WERI-Rb-1 (cell line): Measurements from ENCODE around the gene RBBP6.

Experiments used
- DNase-seq: peaks from one replicate; pipeline ENCODE4 v3.0.0-alpha.2; 2020
- H3K27ac ChIP-seq: fragments of 250-450 bp; sonication (Bioruptor Pico); 2 replicates; pipeline ENCODE4 v1.5.1; 2020; ENCODE audit warnings: mild to moderate bottlenecking, moderate library complexity
- H3K27me3 ChIP-seq: fragments of 250-450 bp; sonication (Bioruptor Pico); 2 replicates; pipeline ENCODE4 v1.5.1; 2021; ENCODE audit warnings: mild to moderate bottlenecking, low read depth, moderate library complexity; ENCODE audit not compliant: insufficient read depth, severe bottlenecking
- H3K36me3 ChIP-seq: fragments of 250-450 bp; sonication (Bioruptor Pico); 2 replicates; pipeline ENCODE4 v1.5.1; 2020; ENCODE audit warnings: mild to moderate bottlenecking, moderate library complexity
- H3K4me3 ChIP-seq: 2 replicates; pipeline ENCODE4 v1.5.1; 2011; ENCODE audit warnings: low read depth, mild to moderate bottlenecking, control low read depth, low read length
- H3K9me3 ChIP-seq: fragments of 250-450 bp; sonication (Bioruptor Pico); 2 replicates; pipeline ENCODE4 v1.5.1; 2021; ENCODE audit warnings: mild to moderate bottlenecking, moderate library complexity; ENCODE audit not compliant: severe bottlenecking
- TF ChIP-seq, protein P1 (sequence below): IDR thresholded peaks from 2 replicates; pipeline ENCODE4 v1.5.1; 2011; ENCODE audit warnings: low read depth, mild to moderate bottlenecking, control low read depth, inconsistent platforms, low read length

RBBP6 gene

DNA sequence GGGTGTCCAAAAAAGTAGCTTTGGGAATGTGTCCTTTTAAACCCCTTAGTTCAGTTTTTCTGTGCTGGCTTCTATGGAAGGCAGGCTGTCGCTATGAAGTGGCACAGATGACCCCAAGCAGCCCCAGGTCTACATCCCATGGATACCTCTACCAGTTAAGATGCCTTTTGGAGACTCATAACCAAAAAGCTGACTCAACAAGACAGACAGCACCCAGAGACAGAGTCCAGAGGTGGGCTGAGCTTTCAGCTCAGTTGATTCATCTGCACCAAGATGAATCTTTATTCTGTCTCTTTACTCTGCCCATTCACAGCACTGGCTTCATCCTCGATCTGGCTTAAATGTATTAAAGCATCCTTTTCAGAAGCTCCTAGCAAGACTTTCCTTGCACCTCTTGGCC is 29.8 kb upstream of the RBBP6 start:
- TF ChIP-seq, protein P1, sequence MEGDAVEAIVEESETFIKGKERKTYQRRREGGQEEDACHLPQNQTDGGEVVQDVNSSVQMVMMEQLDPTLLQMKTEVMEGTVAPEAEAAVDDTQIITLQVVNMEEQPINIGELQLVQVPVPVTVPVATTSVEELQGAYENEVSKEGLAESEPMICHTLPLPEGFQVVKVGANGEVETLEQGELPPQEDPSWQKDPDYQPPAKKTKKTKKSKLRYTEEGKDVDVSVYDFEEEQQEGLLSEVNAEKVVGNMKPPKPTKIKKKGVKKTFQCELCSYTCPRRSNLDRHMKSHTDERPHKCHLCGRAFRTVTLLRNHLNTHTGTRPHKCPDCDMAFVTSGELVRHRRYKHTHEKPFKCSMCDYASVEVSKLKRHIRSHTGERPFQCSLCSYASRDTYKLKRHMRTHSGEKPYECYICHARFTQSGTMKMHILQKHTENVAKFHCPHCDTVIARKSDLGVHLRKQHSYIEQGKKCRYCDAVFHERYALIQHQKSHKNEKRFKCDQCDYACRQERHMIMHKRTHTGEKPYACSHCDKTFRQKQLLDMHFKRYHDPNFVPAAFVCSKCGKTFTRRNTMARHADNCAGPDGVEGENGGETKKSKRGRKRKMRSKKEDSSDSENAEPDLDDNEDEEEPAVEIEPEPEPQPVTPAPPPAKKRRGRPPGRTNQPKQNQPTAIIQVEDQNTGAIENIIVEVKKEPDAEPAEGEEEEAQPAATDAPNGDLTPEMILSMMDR = no peak
- Histone ChIP-seq H3K27me3 (no peaks in the 10 kb centered on the region), H3K4me3 (no peak overlapping the region), H3K36me3 (no peaks in the 10 kb centered on the region), H3K27ac (no peak overlapping the region), H3K9me3 (peaks cover 11% of the 10 kb centered on the region)
- DNase-seq = no peak

- peaks cover 11% of the 10 kb centered on the region for H3K9me3 ChIP-seq
- no peak for DNase-seq
- H3K27ac ChIP-seq = no peak overlapping the region
- no peaks in the 10 kb centered on the region for H3K27me3 ChIP-seq
- TF ChIP-seq, protein P1 = no peak
- no peak overlapping the region for H3K4me3 ChIP-seq
- no peaks in the 10 kb centered on the region for H3K36me3 ChIP-seq
Measured at GRCh38 chr16:24511174-24511573, 28.2 kb upstream of the RBBP6 start.

DNA sequence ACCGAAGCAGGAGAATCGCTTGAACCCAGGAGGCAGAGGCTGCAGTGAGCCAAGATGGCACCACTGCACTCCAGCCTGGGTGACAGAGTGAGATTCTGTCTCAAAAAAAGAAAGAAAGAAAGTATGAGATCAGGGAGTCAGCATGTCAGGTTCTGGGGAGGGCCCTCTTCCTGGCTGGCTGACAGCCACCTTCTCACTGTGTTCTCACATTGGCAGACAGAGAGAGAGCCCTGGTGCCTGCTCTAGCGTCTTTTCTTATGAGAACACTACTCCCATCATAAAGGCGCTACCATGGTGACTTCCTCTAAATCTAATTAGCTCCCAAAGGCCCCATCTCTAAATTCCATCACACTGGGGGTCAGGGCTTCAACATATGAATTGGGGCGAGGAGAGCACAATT is 27.6 kb upstream of the RBBP6 start:
- no peaks in the 10 kb centered on the region for H3K36me3 ChIP-seq
- H3K27me3 ChIP-seq = no peaks in the 10 kb centered on the region
- H3K27ac ChIP-seq = no peak overlapping the region
- H3K9me3 ChIP-seq = peaks cover 9% of the 10 kb centered on the region
- H3K4me3 ChIP-seq = no peak overlapping the region
- TF ChIP-seq, protein P1 = no peak
- no peak for DNase-seq

- no peak for DNase-seq
- Histone ChIP-seq H3K9me3 (no peaks in the 10 kb centered on the region), H3K36me3 (no peaks in the 10 kb centered on the region), H3K27me3 (no peaks in the 10 kb centered on the region), H3K27ac (no peak overlapping the region), H3K4me3 (no peak overlapping the region)
- TF ChIP-seq, protein P1 = no peak
Measured at GRCh38 chr16:24514096-24514495, 25.3 kb upstream of the RBBP6 start.

DNA sequence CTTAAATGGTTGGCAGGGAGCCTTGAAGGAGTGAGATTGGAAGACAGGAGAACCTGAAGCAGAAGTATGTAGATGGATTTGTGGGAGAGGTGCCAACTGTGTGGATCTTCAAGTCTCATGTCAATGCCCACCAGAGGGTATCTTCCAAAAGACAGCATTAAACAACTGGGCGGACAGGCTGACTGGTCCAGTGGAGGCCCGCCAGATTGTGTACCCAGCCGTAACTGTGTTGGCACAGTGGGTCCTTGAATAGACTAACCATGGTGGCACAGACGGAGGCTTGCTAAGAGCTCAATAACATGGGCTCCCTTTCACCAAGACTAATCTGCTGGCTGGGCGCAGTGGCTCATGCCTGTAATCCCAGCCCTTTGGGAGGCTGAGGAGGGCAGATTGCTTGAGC is 24.2 kb upstream of the RBBP6 start:
- Histone ChIP-seq H3K36me3 (no peaks in the 10 kb centered on the region), H3K27ac (no peak overlapping the region), H3K9me3 (no peaks in the 10 kb centered on the region), H3K27me3 (no peaks in the 10 kb centered on the region), H3K4me3 (no peak overlapping the region)
- no peak for DNase-seq
- TF ChIP-seq, protein P1 = no peak

DNA sequence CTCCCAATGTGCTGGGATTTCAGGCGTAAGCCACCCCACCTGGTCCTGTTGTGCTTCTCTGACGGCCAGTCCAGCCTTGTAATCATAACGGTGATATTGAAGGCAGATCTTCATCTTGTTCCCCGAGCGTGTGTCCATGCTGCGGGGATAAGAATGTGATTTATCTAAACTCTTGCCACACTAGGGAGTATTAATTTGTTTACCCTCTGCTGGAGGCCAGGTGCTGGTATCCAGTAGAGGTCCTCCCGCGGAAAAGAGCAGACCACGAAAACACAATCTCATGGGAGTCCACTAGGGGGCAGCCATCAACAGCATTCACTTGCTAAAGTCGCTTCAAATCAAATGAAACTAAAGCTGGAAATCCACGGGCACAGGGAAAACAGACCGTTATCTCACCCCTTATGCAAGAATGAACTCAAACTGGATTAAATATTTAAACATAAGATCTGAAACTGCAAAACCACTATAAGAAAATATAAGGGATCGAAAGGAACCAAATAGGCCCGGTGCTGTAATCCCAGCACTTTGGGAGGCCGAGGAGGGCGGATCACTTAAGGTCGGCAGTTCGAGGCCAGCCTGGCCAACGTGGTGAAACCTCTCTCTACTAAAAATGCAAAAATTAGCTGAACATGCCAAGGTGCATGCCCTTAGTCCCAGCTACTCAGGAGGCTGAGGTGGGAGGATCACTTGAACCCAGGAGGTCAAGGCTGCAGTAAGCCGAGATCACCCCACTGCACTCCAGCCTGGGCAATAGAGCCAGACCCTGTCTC is 22.3 kb upstream of the RBBP6 start:
- peak; percentile 89 for DNase-seq
- Histone ChIP-seq H3K36me3 (no peaks in the 10 kb centered on the region), H3K9me3 (no peaks in the 10 kb centered on the region), H3K27ac (no peak overlapping the region), H3K27me3 (no peaks in the 10 kb centered on the region), H3K4me3 (no peak overlapping the region)
- TF ChIP-seq, protein P1 = peak; percentile 84
